GM10248 (cell line): ENCODE results near the gene RPS6KB2.

Experiments
- CTCF ChIA-PET: fragments of 300-600 bp; sonication (Branson Sonifier 250); formaldehyde crosslinking; extraction: SDS; loops from one replicate; lab custom pipeline; 2021; ENCODE audit warnings: antibody characterized with exemption; lab: Yijun Ruan, JAX
- POLR2A ChIA-PET: fragments of 350-650 bp; sonication (Branson Sonifier 250); formaldehyde crosslinking; extraction: SDS; loops from one replicate; lab custom pipeline; 2020; ENCODE audit warnings: antibody characterized with exemption; lab: Yijun Ruan, JAX
- DNase-seq: peaks from one replicate; pipeline ENCODE4 v3.0.0; 2012; ENCODE audit errors: extremely low spot score
- TF ChIP-seq, protein P1 (sequence below): IDR thresholded peaks from 2 replicates; pipeline ENCODE4 v1.5.1; 2012; ENCODE audit warnings: mild to moderate bottlenecking, low read depth; ENCODE audit errors: extremely low read depth, missing control alignments, control extremely low read depth

The RPS6KB2 gene

DNA sequence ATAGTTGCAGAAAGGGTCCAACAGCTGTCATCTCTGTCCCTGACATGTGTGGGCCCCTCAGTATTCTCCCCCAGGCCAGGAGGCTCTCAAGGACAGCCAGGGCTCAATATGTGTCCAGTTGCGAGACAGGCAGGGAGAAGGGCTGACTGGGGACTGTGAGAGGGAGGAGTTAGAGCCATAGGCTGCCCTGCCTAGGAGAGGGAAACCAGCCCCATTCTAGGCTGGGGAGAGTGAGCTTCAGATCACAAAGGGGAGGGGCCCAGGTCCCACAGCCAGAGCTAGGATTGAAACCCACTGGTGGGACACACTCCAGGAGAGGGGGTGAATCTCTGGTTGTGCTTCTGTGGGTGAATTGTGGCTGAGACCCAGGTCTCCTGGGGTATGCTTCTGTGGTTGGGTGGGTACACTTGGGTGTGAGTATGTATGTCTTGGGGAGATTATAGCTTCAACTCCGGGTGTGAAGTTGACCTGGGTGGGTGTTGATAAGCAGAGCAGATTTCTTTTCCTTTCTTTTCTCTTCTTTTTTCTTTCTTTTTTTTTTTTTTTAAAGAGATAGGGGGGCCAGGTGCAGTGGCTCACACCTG, 14.9 kb upstream of the RPS6KB2 start:
- no peak for DNase-seq
- ChIA-PET POLR2A (interaction anchor here (1.3 kb wide), 1 partner anchor 9 kb away, joined by 3 read pairs; the partner anchor contains the start of gene TBC1D10C), CTCF (interaction anchor here (1.0 to 3.6 kb wide), 2 partner anchors 11 to 67 kb away, joined by 3 to 33 read pairs; partner anchors contain the start of genes PPP1CA and TBC1D10C)
- TF ChIP-seq, protein P1, sequence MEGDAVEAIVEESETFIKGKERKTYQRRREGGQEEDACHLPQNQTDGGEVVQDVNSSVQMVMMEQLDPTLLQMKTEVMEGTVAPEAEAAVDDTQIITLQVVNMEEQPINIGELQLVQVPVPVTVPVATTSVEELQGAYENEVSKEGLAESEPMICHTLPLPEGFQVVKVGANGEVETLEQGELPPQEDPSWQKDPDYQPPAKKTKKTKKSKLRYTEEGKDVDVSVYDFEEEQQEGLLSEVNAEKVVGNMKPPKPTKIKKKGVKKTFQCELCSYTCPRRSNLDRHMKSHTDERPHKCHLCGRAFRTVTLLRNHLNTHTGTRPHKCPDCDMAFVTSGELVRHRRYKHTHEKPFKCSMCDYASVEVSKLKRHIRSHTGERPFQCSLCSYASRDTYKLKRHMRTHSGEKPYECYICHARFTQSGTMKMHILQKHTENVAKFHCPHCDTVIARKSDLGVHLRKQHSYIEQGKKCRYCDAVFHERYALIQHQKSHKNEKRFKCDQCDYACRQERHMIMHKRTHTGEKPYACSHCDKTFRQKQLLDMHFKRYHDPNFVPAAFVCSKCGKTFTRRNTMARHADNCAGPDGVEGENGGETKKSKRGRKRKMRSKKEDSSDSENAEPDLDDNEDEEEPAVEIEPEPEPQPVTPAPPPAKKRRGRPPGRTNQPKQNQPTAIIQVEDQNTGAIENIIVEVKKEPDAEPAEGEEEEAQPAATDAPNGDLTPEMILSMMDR: no peak

DNA sequence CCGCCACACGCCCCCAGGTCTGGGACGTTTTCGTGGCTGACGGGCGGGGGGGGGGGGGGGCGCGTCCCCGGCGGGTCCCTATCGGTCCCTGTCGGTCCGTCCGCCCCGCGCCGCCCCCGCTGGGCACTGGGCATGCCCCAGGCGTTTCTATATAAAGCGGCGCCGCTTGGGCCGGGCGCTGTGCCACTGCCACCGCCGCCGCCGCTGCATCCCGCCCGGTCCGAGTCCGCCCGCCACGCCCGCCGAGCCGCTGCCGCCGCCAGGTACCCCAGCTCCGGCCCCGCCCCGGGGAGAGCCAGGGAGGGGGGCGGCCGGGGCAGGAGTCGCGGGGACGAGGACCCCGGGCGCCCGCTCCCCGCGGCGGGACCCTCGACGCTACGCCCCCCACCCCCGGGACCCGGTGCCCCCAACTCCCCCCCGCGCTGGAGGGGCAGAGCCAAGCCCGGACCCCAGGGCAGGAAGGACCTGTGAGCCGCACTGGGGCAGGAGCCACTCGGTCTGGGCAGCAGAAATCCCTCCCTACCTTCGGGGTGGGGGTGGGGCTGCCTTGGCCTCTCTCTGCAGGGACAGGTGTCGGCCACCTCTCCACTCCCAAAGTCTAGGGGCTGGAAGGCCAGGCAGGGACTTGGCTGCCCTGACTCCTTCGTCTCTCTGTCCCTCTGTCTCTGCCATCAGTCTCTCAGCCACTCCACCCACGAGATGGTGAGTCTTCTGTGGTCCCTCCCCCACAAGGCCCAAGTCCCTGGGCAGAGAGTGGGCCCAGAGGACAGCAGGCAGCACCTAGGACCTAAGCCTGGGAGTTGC, 12.6 kb upstream of the RPS6KB2 start, which contains the start of gene CARNS1:
Gene CARNS1 (plus strand): TSS at position 178 of the 804 bp plus-strand sequence. CDS start 522 bp downstream, at position 700.
- no peak for DNase-seq
- ChIA-PET POLR2A (no interaction called here), CTCF (interaction anchor here (3.6 to 5.7 kb wide), 2 partner anchors 13 kb away, joined by 33 to 50 read pairs; partner anchors contain the start of genes PPP1CA and TBC1D10C)
- TF ChIP-seq, protein P1: no peak

DNA sequence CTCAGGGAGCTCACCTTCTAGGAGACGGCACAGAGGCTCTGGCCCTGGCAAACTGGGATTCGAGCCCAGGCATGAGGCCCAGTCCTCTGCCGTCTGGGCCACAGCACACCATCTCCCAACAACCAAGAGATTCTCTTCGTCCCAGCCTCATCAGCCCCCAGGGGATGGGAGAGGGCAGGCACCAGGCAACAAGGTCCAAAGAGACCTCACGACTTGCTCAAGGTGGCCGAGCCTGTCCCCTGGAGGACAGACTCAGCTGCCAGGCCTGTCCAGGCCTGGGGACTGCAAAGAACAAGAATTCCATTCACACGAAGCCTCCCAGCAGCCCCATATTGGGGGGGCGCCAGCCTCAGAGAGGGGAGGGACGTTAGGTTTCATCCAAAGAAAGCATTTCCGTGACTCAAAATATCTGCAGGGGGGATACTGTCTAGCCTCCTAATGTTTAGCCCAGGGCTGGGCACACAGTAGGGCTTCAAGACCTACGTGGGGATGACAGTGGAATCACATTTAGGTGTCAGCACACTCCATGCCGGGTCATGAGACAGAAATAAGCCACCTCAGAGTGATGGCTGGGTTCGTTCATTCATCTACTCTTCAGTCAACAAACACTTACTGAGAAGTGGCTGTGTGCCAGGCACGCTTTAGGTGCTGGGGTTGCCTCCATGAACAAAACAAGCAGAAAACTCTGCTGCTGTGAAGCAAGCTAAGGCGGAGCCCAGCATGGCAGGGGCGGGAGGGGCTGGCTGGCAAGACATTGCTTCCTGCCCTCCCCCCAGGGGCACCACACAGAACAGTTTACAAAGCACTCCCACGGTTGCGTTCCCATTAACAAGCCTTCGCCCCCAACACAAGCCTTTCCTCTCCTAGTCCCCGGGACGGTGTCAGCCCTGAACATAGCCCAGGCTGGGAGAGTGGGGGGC, 11.6 kb upstream of the RPS6KB2 start:
- POLR2A ChIA-PET: interaction anchor here (0.5 to 1.1 kb wide), 2 partner anchors 15 to 49 kb away, joined by 3 read pairs; partner anchors contain the start of gene PPP1CA
- TF ChIP-seq, protein P1: no peak
- no peak for DNase-seq
- CTCF ChIA-PET: interaction anchor here (1.2 to 5.7 kb wide), 2 partner anchors 10 to 14 kb away, joined by 3 to 50 read pairs; partner anchors contain the start of genes PPP1CA and TBC1D10C

DNA sequence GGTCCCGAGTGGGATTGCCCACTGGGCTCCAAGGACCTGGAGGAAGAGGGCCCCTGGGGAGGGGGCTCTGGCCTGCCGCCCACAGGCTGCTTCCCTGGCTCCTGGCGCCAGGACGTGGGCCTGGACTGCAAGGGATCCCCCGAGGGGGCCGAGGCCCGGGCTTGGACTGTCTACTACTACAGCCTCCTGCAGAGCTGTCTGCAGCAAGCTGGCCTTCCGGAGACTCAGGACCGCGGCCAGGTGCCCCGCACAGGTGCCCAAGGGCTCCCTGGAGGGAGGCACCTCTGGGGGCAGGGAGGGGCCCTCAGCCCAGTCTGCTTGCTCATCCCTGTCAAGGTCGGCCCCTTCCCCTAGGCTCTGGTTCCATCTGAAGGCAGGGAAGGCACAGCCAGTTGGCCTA, 10.9 kb upstream of the RPS6KB2 start:
- ChIA-PET CTCF (interaction anchor here (1.2 to 5.7 kb wide), 3 partner anchors 10 to 36 kb away, joined by 3 to 50 read pairs (median 19); partner anchors contain the start of genes PPP1CA and TBC1D10C), POLR2A (interaction anchor here (1.1 kb wide), 1 partner anchor 16 kb away, joined by 3 read pairs; the partner anchor contains the start of gene PPP1CA)
- TF ChIP-seq, protein P1: no peak
- no peak for DNase-seq

DNA sequence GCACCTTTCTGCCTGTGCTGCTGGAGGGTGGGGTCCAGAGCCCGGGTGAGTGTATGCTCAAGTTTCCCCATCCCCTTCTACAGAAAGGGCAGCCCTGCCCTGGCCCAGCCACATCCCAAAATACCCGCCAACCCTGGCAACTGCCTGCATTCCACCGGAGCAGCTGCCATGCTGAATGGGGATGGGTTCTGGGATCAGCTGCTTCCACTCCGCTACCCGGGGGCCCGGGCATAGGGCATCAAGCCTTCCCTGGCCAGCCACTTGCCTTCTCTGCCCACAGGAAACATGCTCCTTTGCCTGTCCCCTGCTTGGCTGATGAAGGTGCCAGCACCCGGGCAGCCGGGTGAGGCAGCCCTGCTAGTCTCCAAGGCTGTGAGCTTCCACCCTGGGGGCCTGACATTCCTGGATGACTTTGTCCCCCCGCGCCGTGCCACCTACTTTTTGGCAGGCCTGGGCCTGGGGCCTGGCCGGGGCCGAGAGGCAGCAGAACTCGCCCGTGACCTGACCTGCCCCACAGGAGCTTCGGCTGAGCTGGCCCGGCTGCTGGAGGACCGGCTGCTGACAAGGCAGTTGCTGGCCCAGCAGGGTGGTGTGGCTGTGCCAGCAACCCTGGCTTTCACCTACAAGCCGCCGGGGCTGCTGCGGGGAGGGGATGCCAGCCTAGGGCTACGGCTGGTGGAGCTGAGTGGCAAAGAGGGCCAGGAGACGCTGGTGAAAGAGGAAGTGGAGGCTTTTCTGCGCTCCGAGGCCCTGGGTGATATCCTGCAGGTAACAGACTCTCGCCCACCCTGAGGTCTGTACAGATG, 9.6 kb upstream of the RPS6KB2 start:
- CTCF ChIA-PET: interaction anchor here (0.7 to 5.7 kb wide), 5 partner anchors 11 to 37 kb away, joined by 3 to 50 read pairs (median 19); partner anchors contain the start of genes PPP1CA and TBC1D10C
- TF ChIP-seq, protein P1: no peak
- POLR2A ChIA-PET: interaction anchor here (0.8 to 1.1 kb wide), 2 partner anchors 19 to 80 kb away, joined by 3 to 4 read pairs; partner anchors contain the start of gene PTPRCAP
- DNase-seq: no peak
